SH-SY5Y (cell line): ENCODE data around the gene SHISA9.

Experiments
- GATA2 ChIP-seq: IDR thresholded peaks from 2 replicates; pipeline ENCODE4 v1.6.1; 2011; ENCODE audit warnings: mild to moderate bottlenecking, low read depth, low read length
- GATA3 ChIP-seq: IDR thresholded peaks from 2 replicates; pipeline ENCODE4 v1.6.1; 2011; ENCODE audit warnings: low read depth, mild to moderate bottlenecking, low read length, moderate library complexity

The SHISA9 gene

DNA sequence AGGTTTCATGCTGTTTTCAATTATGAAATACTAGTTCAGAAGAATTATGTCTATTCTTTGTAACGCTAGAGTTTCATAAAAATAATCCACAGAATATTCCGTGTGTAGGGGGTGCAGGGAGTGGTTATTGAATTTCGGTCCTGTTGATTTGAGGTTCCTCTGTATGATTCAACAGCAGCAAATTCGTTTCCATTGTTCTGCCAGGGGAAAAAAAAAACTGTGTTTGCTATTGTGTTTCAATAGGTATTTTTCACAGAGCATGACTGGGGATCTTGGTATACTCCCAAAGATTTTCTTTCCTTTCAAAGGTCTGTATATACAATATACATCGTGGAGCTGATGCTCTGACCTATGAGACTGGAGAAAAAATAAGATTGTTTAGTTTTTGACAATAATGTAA, 15.8 kb downstream of the SHISA9 start:
- TF ChIP-seq GATA3 (no peak), GATA2 (no peak)

DNA sequence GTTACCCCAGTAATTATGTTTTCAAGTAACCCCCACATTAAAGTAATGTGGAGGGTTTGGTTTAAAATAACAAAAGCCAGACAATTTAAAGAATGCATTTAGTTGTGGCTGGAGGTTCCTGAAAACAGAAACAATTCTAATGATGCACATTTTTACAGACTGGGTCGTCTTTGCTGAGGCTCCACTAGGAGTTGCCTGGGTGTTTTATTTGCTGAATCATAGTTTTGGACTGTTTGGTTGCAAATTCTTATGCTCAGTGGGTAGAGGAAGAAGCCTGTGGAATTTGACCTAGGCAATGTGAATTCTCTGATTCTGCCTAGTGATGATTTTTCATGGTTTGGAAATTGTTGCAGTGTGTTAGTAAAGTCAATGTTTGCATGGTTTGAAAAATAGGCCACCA, 16.3 kb downstream of the SHISA9 start:
- TF ChIP-seq GATA2 = no peak
- no peak for TF ChIP-seq GATA3

DNA sequence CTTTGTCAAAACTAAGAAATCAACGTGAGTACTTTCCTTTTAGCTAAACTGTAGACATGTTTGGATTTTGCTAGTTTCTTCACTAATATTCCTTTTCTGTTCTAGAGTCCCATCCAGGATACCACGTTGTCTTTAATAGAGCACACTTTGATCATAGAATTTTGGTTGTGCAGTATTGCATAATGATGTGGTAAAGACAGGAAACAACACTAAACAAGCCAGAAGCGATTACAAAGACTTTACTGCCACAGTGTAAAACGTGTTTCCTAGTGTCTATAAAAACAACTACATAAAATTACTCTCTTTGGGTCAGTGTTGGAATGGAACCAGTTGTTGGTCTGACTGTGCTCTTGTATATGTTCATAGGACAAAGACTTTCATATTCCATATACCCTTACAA, 19.3 kb downstream of the SHISA9 start:
- no peak for TF ChIP-seq GATA2
- TF ChIP-seq GATA3 = no peak

DNA sequence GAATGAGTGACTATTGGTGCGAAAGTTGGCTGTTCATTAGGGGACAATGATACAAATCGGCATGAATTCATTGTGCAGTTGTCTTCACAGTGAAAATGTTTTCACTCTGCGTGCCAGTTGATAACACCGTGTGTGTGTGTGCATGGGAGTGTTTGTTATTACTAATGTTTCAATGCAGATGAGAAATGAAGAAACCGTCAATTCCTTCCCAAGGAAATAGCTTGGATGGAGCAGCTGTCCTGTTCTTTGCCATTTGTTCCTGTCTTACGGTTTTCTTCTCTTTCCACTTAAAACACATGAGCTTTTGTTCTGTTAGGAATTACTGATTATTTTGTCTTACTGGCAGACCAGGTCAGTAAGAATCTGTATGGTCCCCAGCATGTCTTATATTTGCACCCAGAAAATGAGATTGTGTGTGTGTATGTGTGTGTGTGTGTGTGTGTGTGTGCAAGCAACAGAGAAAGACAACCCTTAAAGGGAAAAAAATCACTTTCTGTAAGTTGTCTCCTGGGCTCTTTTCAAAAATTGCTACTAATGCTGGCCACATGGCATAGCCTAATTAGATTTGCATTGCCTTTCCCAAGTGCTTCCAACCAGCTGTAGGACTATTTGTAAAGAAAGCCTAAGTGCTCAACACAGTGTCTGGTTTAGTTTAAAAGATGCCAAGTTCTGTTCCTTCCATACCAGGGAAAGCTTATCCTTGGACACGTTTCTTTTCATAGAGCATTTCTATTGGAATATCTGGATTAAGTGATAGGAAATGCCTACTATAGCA, 23.8 kb downstream of the SHISA9 start:
- no peak for TF ChIP-seq GATA2
- TF ChIP-seq GATA3 = no peak

DNA sequence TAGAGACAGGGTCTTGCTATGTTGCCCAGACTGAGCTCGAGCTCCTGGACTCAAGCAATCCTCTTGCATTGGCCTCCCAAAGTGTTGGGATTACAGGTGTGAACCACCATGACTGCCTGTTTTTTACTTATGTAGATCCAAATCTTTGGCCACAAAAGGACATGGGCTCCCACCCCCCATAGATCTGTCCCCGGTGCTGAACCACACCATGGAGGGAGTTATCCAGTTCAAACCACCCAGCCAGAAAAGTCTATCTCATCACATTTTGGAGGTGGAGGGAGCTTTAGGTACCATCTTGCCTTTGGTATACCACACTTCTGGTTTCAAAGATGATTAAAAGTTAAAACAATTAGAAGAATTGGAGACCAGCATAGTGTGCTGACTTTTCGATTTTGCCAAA, 26.2 kb downstream of the SHISA9 start:
- TF ChIP-seq GATA2 (no peak), GATA3 (no peak)

DNA sequence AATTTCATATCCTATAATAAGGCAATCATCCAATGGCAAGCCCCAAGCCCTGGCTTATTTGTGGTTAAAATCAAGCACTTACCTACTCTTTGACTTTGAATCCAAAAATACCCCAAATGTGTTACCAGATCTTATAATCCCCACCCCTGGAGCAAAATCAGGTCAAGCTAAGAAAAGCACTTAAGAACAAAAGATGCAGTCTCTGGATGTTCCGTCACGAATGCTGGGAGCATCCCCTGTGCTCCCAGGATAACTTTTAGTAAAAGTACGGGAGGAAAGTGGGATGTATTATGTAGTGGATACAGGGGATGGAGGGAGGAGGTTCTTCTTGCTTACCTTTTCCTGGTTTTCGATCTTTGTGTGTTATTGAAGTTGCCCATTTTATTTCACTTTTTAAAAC, 29.5 kb downstream of the SHISA9 start:
- no peak for TF ChIP-seq GATA2
- no peak for TF ChIP-seq GATA3

DNA sequence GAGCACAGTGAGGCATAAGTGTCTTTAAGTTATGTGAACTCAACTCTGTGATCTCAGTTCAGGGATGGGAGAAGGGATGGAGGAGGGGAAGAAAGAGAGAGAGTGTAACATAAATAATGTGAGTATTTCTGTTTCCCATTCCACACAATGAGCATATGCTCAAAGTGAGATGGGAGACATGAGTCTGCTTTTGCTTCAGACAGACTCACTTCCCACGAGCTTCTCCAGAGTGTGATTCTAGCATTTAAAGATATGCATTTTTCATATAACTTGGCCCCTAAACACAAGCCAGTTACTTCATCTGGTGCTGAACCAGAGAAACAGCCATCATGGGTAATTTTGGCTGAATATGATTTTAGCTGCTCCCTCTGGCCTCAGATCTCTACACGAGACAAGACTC, 35.0 kb downstream of the SHISA9 start:
- TF ChIP-seq GATA3 (no peak), GATA2 (no peak)

DNA sequence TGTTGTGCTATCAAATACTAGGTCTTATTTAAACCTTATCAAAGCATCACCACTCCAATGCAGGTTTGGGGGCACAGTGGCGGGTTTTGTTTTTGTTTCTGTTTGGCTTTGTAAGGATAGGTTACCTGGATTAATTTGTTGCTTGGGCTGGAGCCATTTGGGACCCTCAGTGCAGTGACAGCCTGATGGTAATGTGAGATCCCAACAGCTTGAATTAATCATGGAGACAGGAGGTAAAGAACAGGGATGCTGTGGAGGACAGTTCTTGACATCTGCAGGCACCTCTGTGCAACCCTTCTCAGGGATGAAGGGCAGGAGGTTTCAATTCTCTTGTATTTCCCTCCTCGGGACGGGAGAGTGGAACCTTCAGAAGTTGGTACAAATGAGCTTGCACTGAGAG, 40.5 kb downstream of the SHISA9 start:
- TF ChIP-seq GATA3 = no peak
- no peak for TF ChIP-seq GATA2

DNA sequence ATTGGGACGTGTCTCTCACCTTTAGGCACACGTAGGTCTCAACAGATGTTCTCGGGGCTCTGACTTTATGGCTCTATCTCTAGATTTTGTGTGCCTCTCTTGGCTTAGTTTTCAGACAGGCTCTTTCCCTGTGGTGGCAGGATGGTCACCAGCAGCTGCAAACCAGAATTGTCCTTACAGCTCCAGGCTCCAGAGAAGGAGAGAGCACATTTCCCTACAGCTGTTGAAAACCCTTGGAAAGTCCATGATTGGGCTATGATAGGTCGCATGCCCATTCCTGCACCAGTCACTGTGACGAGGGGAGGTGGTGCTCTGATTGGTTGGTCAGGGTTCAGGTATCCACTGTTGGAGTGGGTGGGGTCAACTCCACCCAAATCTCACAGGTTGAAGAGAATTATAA, 41.5 kb downstream of the SHISA9 start:
- TF ChIP-seq GATA2 (no peak), GATA3 (no peak)

DNA sequence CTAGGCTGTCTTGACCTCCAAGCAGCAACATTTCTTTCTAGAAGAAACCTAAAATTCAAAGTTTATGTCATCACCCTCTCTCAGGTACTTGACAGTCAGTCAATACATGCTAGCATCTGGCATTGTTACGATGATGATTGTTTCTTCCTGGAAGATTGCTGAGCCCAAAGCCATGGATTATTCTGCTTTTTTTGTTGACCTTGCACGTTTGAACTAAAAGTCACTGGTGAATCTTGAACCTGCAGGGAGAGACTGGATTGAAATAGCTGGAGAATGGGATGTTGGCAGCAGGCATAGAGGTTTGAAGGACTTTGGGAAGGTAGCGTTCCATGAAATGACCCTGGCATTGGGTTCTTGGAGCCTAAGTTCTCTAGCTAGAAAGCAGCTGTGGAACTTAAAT, 42.9 kb downstream of the SHISA9 start:
- no peak for TF ChIP-seq GATA3
- no peak for TF ChIP-seq GATA2

DNA sequence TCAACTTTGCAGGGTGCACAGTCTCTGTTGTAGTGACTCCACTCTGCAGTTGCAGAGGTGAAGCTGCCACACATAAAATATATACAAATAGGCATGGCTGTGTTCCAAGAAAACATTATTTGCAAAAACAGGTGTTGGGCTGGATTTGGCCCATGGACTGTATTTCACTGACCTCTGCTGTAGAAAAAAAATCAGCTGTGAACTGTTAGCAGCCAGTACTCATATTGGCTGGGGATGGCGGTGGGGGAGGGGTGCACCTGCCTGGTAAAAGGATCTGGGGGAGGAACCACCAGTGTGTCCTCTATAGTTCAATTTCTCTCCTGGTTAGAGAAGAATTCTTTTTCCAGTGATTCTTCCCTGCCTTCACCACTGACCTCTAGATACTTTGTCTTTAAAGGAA, 50.0 kb downstream of the SHISA9 start:
- no peak for TF ChIP-seq GATA2
- TF ChIP-seq GATA3 = no peak

DNA sequence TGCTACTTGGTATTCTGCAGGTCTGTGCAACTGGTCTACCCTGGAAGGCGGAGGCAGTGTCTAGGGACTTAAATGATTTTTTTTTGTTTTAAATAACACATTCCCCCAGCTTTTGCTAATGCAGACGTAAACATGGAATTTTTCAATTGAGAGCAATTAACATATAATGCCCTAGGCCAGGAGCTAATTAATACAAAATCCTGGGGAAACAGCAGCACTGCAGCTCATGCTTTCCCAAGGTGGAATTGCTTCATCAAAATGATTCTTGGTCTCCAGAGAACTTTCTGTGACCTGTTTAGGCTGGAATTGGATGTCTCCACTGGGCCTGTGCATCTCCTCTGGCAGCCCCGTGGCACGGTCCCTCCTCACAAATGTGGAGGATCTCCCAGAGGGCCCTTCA, 50.6 kb downstream of the SHISA9 start:
- TF ChIP-seq GATA2 (no peak), GATA3 (no peak)

DNA sequence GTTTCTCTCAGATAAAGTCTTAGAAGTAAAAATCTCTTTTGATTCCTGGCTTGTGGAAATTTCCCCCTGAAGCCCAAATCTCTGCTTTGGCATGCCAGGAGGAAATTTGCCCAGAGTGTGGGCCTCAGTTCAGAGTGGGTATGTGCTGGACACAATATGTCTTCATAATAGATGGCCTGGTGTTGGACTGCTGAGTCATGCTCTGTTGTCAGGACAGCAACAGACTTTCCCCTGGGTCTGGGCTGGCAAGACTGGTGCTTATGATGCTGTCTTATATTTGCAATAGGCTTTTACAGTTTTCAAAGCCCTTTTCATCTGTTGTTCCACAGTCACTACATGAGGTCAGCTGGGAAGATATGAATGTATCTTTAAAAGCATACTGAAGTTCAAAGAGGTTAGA, 57.0 kb downstream of the SHISA9 start:
- TF ChIP-seq GATA3 (no peak), GATA2 (no peak)

DNA sequence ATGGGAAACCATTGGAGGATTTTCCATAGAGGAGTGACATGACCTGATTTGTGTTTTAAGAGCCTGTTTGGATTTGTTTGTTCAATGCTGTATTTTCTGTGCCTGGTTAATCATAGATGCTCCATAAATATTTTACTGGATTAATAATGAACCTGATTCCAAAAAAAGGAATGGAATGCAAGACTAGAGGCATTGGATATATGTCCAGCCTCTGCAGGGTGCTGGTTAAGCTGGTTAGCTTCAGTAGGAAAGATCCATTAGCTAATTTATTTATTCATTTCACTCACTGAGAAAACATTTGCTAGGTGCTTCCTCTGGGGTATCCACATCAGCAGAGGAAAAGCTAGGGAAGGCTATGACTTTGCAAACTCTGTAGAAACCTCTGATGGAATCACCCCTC, 57.7 kb downstream of the SHISA9 start:
- TF ChIP-seq GATA3 (no peak), GATA2 (no peak)

DNA sequence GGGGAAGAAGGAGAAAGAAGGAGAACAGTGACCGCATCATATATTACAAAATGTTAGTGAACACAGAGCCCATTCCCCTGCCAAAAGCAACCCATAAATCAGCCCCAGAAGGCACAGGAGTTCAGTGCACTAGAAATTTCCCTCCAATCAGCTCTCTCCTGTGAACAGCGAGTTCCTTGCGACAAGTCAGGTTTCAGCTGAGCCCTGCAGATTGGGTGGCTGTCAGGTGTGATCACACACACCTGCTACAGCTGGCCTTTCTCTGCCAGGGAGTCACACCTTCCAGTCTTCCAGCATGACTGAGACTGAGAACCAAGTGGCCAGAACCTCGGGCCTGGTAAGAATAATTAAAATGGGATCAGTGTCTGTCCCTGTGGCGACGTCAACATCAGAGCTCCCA, 60.2 kb downstream of the SHISA9 start:
- TF ChIP-seq GATA2 = no peak
- no peak for TF ChIP-seq GATA3

DNA sequence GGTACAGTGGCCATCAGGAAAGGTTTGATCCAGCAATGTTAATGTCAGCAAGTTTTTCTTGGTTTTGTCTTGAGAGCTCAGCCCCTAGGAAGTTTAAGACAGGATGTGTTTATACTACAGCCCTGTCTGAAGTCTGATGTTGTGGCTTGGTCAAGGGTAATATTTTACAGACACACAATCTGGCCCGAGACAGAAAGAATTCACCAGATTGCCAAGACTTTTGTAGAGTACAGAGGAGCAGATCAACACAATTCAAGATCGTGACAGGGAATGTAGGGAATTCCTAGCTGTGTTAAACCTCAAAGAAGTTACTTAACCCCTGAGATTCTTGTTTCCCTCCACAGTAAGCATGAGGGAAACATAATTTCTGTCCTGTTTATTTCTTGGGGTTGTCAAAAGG, 63.1 kb downstream of the SHISA9 start:
- TF ChIP-seq GATA3 (no peak), GATA2 (no peak)

DNA sequence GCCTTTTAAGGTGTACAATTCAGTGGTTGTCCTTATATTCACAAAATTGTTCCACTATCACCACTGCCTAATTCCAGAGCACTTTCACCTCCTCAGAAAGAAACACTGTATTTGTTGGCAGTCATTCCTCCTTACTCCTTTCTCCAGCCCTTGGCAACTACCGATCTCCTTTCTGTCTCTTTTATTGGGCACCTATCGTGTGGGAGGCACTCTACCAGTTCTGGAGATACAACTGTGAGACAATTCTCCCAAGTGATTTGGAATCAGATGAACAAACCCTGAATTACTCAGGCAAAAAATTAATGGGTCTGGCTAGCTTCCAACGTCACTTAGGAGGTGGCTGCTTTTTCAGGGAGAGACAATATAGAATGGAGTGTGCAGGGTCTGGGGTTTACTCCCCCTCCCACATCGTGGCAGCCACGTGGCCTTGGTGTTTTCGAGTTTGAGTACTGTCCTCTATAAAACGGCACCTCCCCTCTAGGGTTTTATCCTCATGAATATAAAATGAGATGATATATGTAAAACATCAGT, 63.9 kb downstream of the SHISA9 start:
- TF ChIP-seq GATA3 = no peak
